ENCODE data around the gene INSC.
"Not testable (repeated sequence)": the region's sequence is repeated elsewhere in the genome, so short reads cannot be mapped to it uniquely, and the experiment has no call there.

Gene INSC, protein sequence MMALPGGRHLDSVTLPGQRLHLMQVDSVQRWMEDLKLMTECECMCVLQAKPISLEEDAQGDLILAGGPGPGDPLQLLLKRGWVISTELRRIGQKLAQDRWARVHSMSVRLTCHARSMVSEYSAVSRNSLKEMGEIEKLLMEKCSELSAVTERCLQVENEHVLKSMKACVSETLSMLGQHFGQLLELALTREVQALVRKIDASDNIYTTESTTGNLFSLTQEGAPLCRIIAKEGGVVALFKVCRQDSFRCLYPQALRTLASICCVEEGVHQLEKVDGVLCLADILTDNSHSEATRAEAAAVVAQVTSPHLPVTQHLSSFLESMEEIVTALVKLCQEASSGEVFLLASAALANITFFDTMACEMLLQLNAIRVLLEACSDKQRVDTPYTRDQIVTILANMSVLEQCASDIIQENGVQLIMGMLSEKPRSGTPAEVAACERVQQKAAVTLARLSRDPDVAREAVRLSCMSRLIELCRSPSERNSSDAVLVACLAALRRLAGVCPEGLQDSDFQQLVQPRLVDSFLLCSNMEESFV

DNA sequence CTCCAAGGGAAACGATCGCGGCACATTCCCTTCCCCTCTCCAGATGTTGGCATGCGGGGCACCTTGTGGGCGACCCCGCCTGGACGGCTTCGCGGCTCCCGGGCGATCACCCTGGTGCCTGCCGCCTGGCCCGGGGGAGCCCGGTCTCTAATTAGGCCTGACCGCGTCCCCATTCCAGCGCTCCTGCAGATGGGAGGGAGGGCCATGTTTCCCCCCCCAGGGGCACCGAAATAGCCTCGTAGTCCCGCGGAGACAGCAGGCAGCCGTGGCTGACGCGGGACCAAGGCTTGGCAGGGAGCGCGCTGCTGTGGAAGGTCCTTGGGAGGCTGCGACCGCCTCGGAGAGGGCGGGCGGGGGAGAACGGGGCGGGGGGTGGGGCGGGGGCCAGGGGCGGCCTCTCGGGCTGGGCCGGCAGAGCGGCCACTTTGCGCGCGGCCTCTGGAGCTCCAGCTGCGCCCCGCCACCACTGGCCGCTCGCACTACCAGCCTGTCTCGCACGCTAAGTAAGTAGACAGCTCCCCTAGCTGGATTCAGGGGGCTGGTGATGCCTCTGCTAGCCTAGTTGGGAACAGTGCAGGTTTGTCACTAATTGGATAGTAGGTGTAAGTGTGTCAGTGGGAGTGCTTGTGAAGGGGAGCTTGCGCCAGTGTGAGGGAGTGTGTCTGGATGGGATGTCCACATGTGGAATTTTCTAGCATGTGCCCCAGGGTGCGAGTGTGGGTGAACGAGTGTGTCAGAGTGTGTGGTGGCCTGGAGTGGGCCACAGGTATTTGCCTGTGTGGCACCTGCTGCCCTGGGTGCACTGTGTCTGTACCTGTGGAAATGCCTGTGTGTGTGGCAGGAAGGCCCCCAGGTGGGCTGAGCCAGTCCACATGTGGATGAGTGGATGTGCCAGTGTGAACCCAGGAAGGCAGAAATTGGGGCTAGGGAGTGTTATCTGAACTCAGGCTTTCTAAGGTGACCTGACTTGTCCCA lies at the start of gene INSC:
INSC (plus strand) TSS at position 423 of the 975 bp plus-strand sequence. CDS start 34,252 bp downstream, outside the sequence.
- DNase-seq (ENCODE audit: low read depth in 4 of 4, low spot score in 1 of 4) = no peak

DNA sequence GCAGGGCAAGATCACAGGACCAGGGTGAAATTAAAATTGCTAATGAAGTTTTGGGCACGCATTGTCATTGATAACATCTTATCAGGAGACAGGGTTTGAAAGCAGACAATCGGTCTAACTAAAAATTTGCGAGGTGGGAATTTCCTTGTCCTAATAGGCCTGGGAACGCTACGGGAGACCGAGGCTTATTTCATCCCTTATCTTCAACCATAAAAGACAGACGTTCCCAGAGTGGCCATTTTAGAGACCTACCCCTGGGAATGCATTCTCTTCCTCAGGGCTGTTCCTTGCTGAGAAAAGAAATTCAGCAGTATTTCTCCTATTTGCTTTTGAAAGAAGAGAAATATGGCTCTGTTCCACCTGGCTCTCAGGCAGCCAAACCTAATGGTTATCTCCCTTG lies 45.0 kb upstream of the INSC start:
- not testable (repeated sequence) for DNase-seq (ENCODE audit: low read depth in 4 of 4, low spot score in 1 of 4)

DNA sequence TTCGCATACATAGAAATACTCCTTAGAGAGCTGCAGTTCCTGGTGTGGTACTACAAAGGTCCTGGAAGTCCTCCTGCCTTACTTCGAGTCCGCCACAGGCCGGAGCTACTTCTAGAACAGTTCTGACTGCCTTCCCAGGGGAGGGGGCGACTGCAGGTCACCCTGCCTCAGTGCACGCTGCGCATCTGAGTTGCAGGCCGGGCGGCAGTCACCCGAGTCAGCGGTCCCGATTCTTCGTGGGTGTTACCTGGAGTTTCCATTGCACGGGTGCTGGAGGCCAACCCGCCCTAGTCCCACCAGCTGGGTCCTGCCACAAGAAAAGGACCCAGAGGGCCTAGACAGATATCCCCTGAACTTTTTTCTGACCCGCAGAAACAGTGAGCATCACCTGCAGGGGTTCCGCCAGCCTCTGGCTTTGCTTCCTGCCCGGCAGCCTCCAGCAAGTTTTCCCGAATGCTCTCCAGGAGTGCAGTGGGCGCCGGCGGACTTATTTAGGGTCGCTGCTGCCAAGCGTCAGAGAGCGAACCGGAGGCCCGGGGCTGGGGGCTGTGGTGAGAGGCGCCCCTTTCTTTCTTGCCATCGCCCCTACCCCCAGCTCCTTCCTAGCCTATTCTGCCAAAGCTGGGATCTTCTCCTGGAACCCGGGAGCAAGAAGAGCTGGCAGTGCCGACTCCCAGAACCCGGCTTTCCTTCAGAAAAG lies 43.0 kb upstream of the INSC start:
- no peak for DNase-seq (ENCODE audit: low read depth in 4 of 4, low spot score in 1 of 4)

DNA sequence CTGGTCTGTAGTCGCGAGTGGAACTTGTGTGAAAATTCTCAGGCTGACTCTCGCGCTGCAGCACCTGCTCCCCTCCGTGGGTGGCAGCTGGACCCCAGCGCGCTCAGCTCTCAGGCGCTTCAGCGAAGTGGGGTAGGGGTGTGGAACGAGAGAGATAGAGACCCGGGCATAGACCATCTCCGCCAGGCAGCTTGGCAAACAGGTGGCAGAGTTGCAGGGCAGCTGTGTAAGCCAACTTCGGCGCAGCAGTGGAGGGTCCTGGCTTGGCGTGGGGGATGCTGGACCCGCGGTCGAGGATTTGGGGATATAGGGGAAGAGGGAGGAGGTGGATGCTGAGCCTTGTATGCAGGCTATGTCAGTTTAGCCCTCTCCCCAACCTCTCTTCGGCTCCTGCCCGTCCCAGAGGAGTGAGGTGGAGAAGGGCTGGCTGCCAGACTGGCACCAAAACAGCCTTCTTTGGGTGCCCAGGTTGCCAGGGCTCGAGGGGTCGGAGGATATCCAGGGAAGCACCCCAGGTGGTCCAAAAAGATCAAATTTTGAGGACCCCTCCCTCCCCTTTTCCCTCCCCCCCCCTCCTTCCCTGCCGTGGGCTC lies 42.1 kb upstream of the INSC start:
- DNase-seq (ENCODE audit: low read depth in 4 of 4, low spot score in 1 of 4) = no peak

DNA sequence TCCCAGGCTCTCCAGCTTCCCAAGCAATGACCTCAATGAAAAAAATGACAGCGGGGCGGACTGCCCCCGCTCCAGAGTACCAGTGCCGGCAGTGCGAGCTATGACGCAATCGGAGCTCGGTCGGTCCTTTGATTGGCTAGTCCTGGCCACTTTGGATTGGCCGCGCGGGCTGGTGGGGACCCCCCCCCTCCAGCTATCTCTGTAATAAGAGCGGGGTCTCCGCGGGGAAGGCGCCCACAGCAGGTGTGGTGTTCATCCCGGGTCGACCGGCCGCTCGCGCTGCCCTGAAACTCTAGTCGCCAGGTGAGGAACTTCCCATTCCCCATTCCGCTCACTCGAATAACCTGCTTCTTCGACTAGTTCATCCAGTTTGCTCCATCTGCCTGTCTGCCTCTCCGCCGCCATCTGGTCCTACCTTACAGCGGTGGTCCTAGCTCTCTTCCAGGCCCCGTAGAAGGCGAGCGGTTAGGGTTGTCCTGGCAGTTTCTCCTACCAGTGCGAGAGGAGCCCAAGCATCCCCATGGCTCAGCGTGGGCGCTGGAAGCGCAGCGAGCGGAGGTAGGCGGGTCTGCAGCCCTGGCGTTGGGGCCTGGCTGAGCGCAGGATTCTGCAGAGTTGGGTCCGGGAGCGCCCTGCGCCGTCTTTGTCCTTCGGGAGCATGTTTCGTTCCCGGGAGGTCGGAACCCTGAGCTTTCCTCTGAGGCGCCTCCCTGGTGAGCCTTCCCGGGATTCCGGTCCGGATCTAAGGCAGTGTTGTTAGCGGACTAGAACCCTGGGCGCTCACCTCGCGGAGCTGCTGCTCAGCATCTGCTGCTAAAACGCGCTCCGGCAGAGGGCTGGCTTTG lies 41.1 kb upstream of the INSC start, which contains the start of gene CALCB:
CALCB (plus strand) TSS at position 233 of the 845 bp plus-strand sequence. CDS start 1,126 bp downstream, outside the sequence.
- DNase-seq (ENCODE audit: low read depth in 4 of 4, low spot score in 1 of 4) = peak in 1 of 4 experiments; percentile 14

DNA sequence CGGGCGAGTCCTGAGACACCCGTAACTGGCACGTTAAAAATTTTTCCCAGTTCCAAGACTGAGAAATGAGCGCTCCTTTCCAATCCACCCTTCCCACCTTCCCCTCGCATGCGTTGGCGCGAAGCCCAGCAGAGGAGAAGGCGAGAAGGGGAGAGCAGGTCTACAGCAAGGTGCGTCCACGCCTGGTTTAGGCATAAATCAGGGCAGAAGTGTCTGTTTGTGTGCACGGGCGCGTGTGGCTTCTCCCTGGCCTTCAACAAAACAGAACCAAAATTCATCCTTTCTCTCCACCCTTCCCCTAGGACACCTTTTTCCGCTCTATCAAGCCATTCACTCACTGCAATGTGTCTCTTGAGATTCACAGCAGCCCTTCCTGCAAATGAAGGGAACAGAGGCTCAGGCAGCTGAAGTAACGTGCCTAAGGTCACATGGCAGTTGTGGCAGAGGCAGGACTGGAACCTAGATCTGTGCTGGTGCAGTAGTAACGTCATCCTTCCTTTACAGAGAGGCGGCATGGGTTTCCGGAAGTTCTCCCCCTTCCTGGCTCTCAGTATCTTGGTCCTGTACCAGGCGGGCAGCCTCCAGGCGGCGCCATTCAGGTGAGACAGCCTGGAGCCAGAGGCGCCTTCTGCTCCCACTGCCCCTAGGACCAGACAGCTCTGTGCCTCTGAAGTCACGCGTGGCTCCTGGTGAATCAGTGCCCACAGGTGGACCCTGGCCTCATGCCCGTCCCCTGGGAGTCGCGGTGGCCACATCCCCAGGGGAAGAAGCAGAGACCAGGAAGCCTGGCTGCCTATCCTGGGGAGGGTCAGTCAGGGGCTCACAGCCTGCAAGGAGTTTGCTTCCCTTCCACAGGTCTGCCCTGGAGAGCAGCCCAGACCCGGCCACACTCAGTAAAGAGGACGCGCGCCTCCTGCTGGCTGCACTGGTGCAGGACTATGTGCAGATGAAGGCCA lies 40.2 kb upstream of the INSC start:
- peak; percentile 79 to 85 (median 84) for DNase-seq (ENCODE audit: low read depth in 4 of 4, low spot score in 1 of 4)

DNA sequence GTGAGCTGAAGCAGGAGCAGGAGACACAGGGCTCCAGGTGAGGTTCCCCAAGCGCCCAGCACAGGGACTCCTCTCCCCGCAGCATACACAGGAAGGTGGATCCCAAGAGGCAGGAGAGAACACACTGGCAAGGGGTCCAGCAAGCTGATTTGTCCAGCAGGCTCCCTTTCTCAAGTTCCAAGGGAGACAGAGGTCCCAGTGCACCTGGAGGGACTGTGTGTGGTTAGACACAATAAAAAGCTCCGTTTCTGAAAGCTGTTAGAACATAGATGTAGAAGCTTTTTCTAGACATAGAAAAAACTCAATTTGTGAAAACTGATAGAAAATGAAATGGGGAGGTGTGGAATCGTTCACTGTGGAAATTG lies 39.6 kb upstream of the INSC start:
- DNase-seq (ENCODE audit: low read depth in 4 of 4, low spot score in 1 of 4) = no peak

DNA sequence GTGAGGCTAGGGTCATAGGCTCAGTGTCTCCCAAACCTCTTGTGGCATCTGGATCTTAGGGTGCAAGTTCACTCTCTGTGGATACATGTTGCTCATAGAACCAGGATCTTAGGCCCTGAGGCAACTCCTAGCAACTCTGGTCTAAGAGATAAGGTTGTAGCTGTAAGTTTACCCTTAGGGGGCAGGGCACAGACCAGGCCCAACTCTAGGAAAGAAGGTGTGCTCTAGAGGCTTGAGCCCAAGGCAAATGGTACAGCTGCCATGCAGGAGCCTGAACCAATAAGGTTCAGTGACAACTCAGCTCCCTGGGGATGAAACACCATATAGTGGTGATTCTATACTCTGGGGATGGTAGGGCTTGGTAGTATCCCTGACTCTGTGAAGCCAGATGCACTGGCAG lies 23.5 kb upstream of the INSC start:
- no peak for DNase-seq (ENCODE audit: low read depth in 4 of 4, low spot score in 1 of 4)

DNA sequence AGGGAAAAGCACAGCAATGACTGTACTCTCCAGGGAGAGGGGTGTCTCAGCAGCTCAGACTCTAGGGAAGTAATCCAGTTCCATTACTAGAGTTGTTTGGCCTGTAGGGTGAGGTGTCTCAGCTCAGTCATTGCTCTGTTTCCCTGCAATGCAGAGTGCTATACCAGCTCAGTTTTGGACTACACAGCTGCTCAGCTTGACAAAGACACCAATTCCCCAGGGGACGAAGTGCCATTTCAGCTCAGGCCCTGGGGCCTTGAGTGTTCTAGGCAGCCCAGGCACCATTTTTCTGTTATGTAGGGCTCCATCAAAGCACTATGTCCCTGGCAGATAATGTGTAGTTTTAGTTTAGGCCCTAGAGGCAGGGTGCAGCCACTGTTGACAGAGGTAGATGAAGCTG lies 23.1 kb upstream of the INSC start:
- DNase-seq (ENCODE audit: low read depth in 4 of 4, low spot score in 1 of 4) = no peak

DNA sequence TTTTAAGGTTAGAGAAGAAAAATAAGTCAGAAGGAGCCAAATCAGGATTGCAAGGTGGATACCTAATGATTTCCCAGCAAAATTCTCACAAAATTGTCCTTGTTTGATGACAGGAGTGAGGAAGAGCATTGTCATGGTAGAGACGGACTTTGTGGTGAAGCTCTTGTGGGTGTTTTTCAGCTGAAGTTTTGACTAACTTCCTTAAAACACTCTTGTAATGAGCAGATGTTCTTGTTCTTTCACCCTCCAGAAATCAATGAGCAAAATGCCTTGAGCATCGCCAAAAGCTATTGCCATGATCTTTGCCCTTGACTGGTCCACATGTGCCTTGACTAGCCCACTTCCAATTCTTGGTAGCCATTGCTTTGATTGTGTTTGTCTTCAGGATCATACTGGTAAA lies 21.3 kb upstream of the INSC start:
- DNase-seq (ENCODE audit: low read depth in 4 of 4, low spot score in 1 of 4) = no peak

DNA sequence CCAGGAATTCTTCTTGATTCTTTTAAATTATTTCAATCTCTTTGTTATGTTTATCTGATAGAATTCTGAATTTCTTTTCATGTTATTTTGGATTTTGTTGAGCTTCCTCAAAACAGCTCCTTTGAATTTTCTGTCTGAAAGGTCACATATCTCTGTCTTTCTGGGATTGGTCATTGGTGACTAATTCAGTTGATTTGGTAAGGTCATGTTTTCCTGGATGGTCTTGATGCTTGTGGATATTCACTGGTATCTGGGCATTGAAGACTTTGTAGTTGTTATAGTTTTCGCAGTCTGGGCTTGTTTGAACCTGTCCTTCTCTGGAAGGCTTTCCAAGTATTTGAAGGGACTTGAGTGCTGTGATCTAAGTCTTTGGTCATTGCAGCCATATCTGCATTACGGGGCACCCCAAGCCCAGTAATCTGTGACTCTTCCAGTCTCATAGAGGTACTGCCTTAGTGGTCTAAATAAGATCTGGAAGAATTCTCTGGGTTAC lies 18.9 kb upstream of the INSC start:
- DNase-seq (ENCODE audit: low read depth in 4 of 4, low spot score in 1 of 4) = no peak

DNA sequence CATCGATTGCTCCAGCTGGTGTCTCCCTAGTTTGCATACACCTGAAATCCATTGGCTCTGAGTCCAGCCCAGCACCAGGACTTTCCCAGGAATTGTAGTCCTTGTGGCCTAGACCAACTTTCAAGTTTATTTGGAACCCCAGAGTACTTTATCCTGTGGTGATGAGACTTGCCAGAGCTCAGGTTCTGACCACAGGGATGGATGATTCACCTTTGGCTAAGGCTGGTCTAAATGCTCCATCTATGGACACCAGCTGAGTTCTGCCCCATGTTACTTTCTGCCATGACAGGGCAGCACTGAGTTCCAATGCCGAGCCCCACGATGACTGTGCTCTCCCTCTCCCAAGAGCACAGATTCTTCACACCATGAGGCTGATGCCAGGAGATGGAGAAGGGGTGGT lies 17.3 kb upstream of the INSC start:
- DNase-seq (ENCODE audit: low read depth in 4 of 4, low spot score in 1 of 4) = no peak

DNA sequence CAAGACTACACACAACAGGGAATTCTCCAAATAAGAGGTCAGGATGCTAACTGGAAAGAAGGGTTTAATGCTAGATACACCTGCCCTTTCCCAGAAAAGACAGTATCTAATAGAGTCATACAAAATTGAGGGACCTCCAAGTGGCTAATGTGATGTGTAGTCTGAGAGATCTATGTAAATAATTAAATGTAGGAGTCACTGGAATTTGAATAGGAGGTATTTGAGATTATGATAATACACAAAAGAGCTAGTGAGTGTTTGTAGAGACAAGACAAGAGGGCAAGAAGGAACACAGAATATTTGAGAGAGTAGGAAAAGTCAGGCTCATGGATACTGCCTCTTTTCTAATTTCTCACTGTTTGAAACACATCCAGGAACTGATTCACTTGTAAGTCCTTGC lies 15.5 kb upstream of the INSC start:
- no peak for DNase-seq (ENCODE audit: low read depth in 4 of 4, low spot score in 1 of 4)

DNA sequence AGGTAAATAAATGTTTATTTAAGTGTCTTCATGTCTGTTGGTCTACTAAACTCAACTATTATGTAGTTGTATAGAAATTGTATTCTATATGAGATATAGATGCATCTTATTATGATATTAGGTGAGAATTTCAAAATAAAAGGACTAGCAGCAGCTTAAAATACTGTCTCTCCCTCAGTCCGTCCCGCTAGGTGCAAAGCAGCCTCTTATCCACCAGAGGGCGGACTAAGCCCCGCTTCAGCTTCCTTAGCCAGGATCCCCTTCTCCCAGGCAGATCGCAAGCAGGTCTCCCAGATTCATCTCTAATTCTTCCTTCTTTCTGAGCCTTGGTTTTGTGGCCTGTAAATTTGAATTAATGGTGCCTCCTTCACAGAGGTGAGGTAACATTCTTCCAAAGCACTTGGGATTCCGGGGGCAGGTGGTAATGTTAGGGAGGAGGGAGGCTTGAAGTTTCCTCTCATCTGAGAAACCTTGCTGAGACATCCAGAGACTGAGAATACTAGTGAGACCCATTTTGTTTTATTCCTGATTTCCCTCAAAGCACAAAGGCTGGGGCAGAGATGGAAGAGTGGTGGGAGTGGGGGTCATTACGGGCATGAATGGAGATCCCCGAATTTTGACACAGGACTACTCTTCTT lies 13.5 kb upstream of the INSC start:
- peak in 3 of 4 experiments; percentile 10 to 19 (median 19) for DNase-seq (ENCODE audit: low read depth in 4 of 4, low spot score in 1 of 4)

DNA sequence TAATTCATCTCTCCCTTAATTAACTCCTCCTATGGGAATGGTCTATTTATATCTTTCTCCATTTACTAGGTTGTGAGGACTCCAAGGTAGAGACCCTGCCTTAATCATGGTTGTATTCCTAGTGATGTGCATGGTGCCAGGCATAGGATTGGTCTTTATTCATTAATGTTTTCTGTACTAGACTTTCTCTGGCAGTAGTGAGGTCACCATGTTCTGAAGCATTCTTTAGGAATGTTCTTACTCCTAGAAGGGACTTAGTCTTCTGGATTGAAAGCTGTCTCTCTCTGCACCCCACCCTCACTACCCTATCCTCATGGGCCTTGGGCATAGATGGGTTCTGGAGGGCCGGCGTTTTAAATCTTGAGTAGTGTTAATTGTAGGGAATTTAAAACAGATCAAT lies 10.6 kb upstream of the INSC start:
- no peak for DNase-seq (ENCODE audit: low read depth in 4 of 4, low spot score in 1 of 4)

DNA sequence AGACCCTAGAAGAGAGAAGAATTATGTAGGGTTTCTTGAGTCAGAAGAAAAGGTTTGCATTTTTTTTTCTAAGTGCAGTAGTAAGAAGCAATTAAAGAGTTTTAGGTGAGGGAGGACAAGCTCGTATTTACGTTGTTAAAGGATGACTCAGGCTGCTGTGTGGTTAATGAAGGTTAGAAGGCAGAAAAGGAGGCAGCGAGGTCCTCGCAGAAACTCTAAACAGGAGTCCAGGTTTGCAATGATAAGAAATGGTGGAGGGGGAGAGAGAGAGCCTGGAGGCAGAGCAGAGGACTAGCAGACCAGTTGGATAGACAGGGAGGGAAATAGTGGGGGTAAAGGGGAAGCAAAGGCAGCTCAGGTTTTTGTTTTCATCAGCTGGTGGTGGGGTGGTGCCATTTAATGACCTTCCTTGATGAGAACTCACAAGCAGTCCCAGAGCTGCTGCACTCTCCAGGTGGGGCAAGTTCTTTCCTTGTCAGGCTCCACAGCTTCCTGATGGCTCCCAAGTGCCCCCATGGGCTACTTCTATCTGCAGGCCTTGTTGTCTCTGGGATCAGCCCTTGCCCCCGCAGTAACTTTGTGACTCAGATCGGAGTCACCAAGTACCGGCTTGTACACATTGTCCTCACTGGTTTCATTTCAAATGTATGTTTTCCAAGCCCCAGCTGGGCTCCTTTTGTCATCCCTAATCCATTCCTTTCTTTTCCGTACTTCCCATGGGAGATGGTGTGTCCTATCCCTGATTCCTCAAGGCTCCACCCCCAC lies 8.3 kb upstream of the INSC start:
- DNase-seq (ENCODE audit: low read depth in 4 of 4, low spot score in 1 of 4) = no peak

Data from stimulated activated CD4-positive, alpha-beta T cell treated with anti-CD3 and anti-CD28 coated beads, Interleukin-1b, Interleukin-23, amount 100 ng/mL, for 24 hours (primary cell).